ENCODE results near the gene TRAF1. TPM values are rescaled to one million over a fixed set of nuclear protein-coding genes. Genes with fewer than 3 reads are reported as not detected.

TRAF1 gene
- total RNA-seq, 1 experiment from 2014 or later = 1.8 TPM

DNA sequence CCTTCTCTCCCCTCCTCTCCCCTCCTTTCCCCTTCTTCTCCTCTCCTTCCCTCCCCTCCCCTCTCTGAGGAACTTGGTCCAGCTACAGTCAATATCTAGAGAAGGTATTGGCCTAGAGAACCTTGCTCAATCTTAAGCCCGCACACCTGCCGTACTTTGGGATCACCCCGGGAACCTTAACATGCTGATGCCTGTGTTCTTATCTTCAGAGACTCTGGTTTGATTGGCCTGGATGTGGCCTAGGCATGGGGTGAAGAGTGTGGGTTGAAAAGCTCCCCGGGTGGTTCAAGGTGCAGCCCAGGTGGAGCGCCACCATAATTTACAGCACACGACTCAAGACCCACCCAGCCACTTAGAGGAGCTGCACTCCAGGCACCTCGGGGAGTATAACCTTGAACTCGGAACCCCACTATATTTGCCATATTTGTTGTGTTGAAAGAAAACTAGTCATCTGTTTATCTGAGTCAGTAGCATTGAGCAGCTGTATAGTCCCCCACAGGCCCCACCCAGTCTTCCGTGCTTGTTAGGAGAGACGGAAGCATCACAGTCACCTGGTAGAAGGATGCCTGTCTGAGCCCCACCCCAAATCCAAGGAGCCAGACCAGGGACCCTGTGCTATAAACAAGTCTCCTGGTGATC, 35.2 kb downstream of the TRAF1 start (continued):
- TF ChIP-seq MYBL2 (CRISPR knock-in tag; IDR thresholded peaks at IDR 0.05) (no peak), ZNF396 (CRISPR knock-in tag; IDR thresholded peaks at IDR 0.05; ENCODE audit: borderline replicate concordance) (no peak), NR2C2 (CRISPR knock-in tag; IDR thresholded peaks at IDR 0.05) (no peak), TCF7 (CRISPR knock-in tag; IDR thresholded peaks at IDR 0.05; ENCODE audit: low read depth) (no peak), JUN (CRISPR knock-in tag; IDR thresholded peaks at IDR 0.05) (no peak), CBFB (CRISPR knock-in tag; IDR thresholded peaks at IDR 0.05; ENCODE audit: low read depth) (no peak)
- TF ChIP-seq, protein P1, sequence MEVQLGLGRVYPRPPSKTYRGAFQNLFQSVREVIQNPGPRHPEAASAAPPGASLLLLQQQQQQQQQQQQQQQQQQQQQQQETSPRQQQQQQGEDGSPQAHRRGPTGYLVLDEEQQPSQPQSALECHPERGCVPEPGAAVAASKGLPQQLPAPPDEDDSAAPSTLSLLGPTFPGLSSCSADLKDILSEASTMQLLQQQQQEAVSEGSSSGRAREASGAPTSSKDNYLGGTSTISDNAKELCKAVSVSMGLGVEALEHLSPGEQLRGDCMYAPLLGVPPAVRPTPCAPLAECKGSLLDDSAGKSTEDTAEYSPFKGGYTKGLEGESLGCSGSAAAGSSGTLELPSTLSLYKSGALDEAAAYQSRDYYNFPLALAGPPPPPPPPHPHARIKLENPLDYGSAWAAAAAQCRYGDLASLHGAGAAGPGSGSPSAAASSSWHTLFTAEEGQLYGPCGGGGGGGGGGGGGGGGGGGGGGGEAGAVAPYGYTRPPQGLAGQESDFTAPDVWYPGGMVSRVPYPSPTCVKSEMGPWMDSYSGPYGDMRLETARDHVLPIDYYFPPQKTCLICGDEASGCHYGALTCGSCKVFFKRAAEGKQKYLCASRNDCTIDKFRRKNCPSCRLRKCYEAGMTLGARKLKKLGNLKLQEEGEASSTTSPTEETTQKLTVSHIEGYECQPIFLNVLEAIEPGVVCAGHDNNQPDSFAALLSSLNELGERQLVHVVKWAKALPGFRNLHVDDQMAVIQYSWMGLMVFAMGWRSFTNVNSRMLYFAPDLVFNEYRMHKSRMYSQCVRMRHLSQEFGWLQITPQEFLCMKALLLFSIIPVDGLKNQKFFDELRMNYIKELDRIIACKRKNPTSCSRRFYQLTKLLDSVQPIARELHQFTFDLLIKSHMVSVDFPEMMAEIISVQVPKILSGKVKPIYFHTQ (CRISPR knock-in tag; IDR thresholded peaks at IDR 0.05) = no peak
- TF ChIP-seq, protein P2, sequence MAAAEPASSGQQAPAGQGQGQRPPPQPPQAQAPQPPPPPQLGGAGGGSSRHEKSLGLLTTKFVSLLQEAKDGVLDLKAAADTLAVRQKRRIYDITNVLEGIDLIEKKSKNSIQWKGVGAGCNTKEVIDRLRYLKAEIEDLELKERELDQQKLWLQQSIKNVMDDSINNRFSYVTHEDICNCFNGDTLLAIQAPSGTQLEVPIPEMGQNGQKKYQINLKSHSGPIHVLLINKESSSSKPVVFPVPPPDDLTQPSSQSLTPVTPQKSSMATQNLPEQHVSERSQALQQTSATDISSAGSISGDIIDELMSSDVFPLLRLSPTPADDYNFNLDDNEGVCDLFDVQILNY (CRISPR knock-in tag; IDR thresholded peaks at IDR 0.05) = no peak
- TF ChIP-seq, protein P3, sequence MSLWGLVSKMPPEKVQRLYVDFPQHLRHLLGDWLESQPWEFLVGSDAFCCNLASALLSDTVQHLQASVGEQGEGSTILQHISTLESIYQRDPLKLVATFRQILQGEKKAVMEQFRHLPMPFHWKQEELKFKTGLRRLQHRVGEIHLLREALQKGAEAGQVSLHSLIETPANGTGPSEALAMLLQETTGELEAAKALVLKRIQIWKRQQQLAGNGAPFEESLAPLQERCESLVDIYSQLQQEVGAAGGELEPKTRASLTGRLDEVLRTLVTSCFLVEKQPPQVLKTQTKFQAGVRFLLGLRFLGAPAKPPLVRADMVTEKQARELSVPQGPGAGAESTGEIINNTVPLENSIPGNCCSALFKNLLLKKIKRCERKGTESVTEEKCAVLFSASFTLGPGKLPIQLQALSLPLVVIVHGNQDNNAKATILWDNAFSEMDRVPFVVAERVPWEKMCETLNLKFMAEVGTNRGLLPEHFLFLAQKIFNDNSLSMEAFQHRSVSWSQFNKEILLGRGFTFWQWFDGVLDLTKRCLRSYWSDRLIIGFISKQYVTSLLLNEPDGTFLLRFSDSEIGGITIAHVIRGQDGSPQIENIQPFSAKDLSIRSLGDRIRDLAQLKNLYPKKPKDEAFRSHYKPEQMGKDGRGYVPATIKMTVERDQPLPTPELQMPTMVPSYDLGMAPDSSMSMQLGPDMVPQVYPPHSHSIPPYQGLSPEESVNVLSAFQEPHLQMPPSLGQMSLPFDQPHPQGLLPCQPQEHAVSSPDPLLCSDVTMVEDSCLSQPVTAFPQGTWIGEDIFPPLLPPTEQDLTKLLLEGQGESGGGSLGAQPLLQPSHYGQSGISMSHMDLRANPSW (CRISPR knock-in tag; conservative IDR thresholded peaks at IDR 0.05; ENCODE audit: low read depth) = no peak

DNA sequence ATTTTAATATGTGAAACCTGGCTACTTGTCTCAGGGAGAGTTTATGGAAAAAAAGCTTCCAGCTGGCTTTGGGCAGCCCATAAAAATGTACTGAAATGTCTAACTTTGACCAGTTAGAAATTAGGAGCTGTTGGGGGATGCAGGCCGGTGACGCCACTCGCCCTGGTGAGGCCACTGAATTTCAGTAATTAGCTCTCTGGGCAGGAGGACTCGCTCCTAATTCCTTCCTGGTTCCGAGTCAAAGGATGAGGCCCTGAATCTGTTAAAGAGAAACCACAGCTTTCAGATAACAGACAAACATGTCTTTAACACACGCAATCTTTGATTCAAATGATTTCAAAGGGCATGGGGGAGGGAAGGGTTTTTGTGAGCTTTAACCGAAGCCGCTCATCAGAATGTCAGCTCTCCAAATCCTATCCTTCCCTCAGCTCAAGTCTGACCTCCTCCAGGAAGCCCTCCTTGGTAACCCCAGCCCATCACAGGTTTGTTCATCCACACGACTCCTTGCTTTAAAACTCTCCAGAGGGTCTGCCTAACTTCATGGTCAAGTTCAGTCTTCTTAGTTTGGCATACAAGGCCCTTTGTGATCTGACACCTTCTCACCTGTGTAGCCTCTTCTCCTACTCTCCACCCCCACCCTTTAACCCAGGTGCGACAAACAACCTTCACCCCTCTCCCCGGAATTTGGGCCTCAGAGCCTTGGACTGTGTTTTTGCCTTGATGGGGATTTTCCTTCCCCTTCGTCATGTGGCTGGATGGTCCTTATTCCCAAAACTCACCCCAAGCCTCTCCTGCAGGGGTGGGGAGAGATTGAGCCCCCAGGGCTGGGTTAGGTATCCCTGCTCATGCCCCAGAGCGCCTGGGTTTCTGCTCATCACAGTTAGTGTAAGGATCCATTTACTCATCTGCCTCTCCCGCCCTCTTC, 36.0 kb downstream of the TRAF1 start:
- no peaks in the 10 kb centered on the region for H3K36me3 Mint-ChIP-seq
- peaks cover 17% of the 10 kb centered on the region for H3K4me1 Mint-ChIP-seq
- H3K27ac Mint-ChIP-seq = no peak overlapping the region
- peaks cover 30% of the 10 kb centered on the region for H3K27me3 Mint-ChIP-seq (ENCODE audit: low read depth)
- ChIA-PET POLR2A (no interaction called here), CTCF (interaction anchor here (0.6 to 1.8 kb wide), 13 partner anchors 12 to 388 kb away, joined by 3 to 10 read pairs (median 3); partner anchors contain the start of gene PHF19)
- ATAC-seq (no peak), DNase-seq (ENCODE audit: low spot score) (no peak)
- H3K4me3 Mint-ChIP-seq = no peak overlapping the region
- H3K9me3 Mint-ChIP-seq = no peaks in the 10 kb centered on the region
- TF ChIP-seq, protein P4, sequence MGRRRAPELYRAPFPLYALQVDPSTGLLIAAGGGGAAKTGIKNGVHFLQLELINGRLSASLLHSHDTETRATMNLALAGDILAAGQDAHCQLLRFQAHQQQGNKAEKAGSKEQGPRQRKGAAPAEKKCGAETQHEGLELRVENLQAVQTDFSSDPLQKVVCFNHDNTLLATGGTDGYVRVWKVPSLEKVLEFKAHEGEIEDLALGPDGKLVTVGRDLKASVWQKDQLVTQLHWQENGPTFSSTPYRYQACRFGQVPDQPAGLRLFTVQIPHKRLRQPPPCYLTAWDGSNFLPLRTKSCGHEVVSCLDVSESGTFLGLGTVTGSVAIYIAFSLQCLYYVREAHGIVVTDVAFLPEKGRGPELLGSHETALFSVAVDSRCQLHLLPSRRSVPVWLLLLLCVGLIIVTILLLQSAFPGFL (CRISPR knock-in tag; IDR thresholded peaks at IDR 0.05; ENCODE audit: borderline replicate concordance) = no peak
- TF ChIP-seq, protein P5, sequence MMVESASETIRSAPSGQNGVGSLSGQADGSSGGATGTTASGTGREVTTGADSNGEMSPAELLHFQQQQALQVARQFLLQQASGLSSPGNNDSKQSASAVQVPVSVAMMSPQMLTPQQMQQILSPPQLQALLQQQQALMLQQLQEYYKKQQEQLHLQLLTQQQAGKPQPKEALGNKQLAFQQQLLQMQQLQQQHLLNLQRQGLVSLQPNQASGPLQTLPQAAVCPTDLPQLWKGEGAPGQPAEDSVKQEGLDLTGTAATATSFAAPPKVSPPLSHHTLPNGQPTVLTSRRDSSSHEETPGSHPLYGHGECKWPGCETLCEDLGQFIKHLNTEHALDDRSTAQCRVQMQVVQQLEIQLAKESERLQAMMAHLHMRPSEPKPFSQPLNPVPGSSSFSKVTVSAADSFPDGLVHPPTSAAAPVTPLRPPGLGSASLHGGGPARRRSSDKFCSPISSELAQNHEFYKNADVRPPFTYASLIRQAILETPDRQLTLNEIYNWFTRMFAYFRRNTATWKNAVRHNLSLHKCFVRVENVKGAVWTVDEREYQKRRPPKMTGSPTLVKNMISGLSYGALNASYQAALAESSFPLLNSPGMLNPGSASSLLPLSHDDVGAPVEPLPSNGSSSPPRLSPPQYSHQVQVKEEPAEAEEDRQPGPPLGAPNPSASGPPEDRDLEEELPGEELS (CRISPR knock-in tag; IDR thresholded peaks at IDR 0.05) = no peak
- TF ChIP-seq ZBTB21 (CRISPR knock-in tag; IDR thresholded peaks at IDR 0.05; ENCODE audit: borderline replicate concordance) (no peak), RELA (CRISPR knock-in tag; IDR thresholded peaks at IDR 0.05; ENCODE audit: borderline replicate concordance) (no peak), MXD4 (CRISPR knock-in tag; IDR thresholded peaks at IDR 0.05; ENCODE audit: borderline replicate concordance) (no peak), NR1H2 (CRISPR knock-in tag; IDR thresholded peaks at IDR 0.05) (no peak), CBFB (CRISPR knock-in tag; IDR thresholded peaks at IDR 0.05; ENCODE audit: low read depth) (no peak), OVOL2 (CRISPR knock-in tag; IDR thresholded peaks at IDR 0.05; ENCODE audit: borderline replicate concordance) (no peak)
- TF ChIP-seq, protein P6, sequence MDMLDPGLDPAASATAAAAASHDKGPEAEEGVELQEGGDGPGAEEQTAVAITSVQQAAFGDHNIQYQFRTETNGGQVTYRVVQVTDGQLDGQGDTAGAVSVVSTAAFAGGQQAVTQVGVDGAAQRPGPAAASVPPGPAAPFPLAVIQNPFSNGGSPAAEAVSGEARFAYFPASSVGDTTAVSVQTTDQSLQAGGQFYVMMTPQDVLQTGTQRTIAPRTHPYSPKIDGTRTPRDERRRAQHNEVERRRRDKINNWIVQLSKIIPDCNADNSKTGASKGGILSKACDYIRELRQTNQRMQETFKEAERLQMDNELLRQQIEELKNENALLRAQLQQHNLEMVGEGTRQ (CRISPR knock-in tag; IDR thresholded peaks at IDR 0.05) = no peak
- TF ChIP-seq, protein P7, sequence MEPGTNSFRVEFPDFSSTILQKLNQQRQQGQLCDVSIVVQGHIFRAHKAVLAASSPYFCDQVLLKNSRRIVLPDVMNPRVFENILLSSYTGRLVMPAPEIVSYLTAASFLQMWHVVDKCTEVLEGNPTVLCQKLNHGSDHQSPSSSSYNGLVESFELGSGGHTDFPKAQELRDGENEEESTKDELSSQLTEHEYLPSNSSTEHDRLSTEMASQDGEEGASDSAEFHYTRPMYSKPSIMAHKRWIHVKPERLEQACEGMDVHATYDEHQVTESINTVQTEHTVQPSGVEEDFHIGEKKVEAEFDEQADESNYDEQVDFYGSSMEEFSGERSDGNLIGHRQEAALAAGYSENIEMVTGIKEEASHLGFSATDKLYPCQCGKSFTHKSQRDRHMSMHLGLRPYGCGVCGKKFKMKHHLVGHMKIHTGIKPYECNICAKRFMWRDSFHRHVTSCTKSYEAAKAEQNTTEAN (CRISPR knock-in tag; IDR thresholded peaks at IDR 0.05) = no peak
- TF ChIP-seq, protein P8, sequence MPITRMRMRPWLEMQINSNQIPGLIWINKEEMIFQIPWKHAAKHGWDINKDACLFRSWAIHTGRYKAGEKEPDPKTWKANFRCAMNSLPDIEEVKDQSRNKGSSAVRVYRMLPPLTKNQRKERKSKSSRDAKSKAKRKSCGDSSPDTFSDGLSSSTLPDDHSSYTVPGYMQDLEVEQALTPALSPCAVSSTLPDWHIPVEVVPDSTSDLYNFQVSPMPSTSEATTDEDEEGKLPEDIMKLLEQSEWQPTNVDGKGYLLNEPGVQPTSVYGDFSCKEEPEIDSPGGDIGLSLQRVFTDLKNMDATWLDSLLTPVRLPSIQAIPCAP (CRISPR knock-in tag; IDR thresholded peaks at IDR 0.05) = no peak
- TF ChIP-seq, protein P9, sequence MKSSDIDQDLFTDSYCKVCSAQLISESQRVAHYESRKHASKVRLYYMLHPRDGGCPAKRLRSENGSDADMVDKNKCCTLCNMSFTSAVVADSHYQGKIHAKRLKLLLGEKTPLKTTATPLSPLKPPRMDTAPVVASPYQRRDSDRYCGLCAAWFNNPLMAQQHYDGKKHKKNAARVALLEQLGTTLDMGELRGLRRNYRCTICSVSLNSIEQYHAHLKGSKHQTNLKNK (CRISPR knock-in tag; IDR thresholded peaks at IDR 0.05) = no peak

All from WTC11 (cell line).